NCI-H187 (cell line): ENCODE measurements around the gene MEGF6.

Experiments used
- DNase-seq, 2 experiments: peaks; one replicate each; lab custom pipeline; 2025; lab: John Stamatoyannopoulos, UW

Gene MEGF6

GRCh38 chr1:3440711-3441409, 170.4 kb downstream of the MEGF6 start:
- no peak for DNase-seq

- DNase-seq: no peak
These were observed 171.0 kb downstream of the MEGF6 start for GRCh38 chr1:3440300-3440681.
